Fibroblast of lung (primary cell): Measurements from ENCODE around the gene TCF12.

Experiments
- EZH2 ChIP-seq: IDR thresholded peaks from 2 replicates; pipeline ENCODE4 v1.5.1; 2012; ENCODE audit warnings: low read length, control low read depth, mild to moderate bottlenecking; ENCODE audit errors: missing control alignments
- TF ChIP-seq, protein P1 (sequence below), 2 donors: IDR thresholded peaks in 1 of 2; conservative IDR thresholded peaks in 1 of 2; 1 replicate in 1 of 2; 2 replicates in 1 of 2; pipeline ENCODE4 v1.5.1; 2011 to 2012; ENCODE audit warnings: low read length in 2 of 2, control low read depth in 1 of 2, inconsistent platforms in 1 of 2, low read depth in 1 of 2, mild to moderate bottlenecking in 1 of 2

DNA sequence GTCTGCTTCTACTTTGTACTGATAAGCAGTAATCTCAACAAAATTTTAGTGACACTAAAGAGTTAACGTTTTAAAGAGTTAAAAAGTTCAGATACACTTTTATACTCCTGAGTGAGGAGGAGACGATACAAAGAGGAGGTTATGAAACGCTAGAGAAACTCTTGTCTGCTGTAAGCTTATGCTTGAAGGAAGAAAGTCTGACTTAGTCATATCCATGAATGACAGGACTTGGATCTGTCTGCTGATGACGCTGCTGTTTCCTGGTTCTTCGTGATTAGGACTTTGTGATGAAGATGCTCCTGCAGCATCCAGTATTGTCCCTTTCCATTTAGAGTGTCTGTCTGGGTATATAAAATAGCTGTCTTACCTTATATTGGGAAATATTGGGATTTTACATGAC is 15.8 kb downstream of the TCF12 start:
- TF ChIP-seq, protein P1, sequence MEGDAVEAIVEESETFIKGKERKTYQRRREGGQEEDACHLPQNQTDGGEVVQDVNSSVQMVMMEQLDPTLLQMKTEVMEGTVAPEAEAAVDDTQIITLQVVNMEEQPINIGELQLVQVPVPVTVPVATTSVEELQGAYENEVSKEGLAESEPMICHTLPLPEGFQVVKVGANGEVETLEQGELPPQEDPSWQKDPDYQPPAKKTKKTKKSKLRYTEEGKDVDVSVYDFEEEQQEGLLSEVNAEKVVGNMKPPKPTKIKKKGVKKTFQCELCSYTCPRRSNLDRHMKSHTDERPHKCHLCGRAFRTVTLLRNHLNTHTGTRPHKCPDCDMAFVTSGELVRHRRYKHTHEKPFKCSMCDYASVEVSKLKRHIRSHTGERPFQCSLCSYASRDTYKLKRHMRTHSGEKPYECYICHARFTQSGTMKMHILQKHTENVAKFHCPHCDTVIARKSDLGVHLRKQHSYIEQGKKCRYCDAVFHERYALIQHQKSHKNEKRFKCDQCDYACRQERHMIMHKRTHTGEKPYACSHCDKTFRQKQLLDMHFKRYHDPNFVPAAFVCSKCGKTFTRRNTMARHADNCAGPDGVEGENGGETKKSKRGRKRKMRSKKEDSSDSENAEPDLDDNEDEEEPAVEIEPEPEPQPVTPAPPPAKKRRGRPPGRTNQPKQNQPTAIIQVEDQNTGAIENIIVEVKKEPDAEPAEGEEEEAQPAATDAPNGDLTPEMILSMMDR (conservative IDR thresholded peaks at IDR 0.05 in 1 of 2, IDR thresholded peaks at IDR 0.05 in 1 of 2; ENCODE audit: low read depth in 1 of 2, low read length in 2 of 2) = no peak
- TF ChIP-seq EZH2 = no peak
